GM13976 (cell line): ENCODE measurements around the gene LIPA.
"Not testable (repeated sequence)": the region's sequence is repeated elsewhere in the genome, so short reads cannot be mapped to it uniquely, and the experiment has no call there.

Experiments
- DNase-seq: peaks from one replicate; pipeline ENCODE4 v3.0.0; 2012; ENCODE audit warnings: low spot score
- in situ Hi-C: fragments of 300-500 bp; cut with MboI; formaldehyde crosslinking; loops from one replicate; pipeline ENCODE4 v1.12.0; 2022; ENCODE audit warnings: low sequenced_read_pairs, mixed read lengths, inconsistent platforms; ENCODE audit not compliant: unreplicated experiment
- TF ChIP-seq, protein P1 (sequence below): IDR thresholded peaks from 2 replicates; pipeline ENCODE4 v1.5.1; 2012; ENCODE audit warnings: borderline replicate concordance, mild to moderate bottlenecking; ENCODE audit not compliant: insufficient read depth; ENCODE audit errors: extremely low read depth, missing control alignments, control extremely low read depth

Gene LIPA

GRCh38 chr10:89173075-89173474, 78.5 kb downstream of the LIPA start:
- no peak for DNase-seq
- in situ Hi-C loops: no loop called here
- TF ChIP-seq, protein P1, sequence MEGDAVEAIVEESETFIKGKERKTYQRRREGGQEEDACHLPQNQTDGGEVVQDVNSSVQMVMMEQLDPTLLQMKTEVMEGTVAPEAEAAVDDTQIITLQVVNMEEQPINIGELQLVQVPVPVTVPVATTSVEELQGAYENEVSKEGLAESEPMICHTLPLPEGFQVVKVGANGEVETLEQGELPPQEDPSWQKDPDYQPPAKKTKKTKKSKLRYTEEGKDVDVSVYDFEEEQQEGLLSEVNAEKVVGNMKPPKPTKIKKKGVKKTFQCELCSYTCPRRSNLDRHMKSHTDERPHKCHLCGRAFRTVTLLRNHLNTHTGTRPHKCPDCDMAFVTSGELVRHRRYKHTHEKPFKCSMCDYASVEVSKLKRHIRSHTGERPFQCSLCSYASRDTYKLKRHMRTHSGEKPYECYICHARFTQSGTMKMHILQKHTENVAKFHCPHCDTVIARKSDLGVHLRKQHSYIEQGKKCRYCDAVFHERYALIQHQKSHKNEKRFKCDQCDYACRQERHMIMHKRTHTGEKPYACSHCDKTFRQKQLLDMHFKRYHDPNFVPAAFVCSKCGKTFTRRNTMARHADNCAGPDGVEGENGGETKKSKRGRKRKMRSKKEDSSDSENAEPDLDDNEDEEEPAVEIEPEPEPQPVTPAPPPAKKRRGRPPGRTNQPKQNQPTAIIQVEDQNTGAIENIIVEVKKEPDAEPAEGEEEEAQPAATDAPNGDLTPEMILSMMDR: no peak

- TF ChIP-seq, protein P1: no peak
- in situ Hi-C loops: no loop called here
- DNase-seq: no peak
Observed at GRCh38 chr10:89171996-89172395, 79.6 kb downstream of the LIPA start.

DNA sequence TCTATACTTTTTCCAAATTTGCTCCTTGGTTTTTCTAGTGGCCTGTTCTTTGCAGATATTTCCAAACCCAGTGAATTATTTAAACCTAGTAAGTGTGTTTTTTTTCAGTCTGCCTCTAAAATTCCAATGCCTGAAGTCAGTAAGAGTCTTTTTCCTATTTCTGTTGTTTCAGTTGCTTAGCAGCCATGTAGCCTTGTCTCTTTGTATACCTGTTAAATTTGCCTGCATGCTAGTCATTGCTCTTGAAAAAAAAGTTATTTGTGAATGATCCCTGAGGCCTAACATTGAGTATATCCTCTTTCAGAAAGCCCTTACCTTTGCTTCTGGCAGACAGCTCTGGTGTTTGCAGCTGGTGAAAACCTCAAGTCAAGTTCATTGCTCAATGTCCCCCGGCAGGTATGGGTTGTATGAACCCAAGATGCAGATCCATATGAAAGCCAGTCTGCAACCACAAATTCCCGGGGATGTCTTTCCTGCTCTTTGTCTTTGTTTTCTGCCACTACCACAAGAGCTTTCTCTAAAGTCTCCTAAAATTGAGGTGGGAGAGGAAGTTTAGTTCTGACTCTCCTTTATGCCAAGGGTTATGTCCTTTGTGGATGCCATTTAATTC, 80.2 kb downstream of the LIPA start:
- no peak for DNase-seq
- in situ Hi-C loops: no loop called here
- TF ChIP-seq, protein P1: no peak

DNA sequence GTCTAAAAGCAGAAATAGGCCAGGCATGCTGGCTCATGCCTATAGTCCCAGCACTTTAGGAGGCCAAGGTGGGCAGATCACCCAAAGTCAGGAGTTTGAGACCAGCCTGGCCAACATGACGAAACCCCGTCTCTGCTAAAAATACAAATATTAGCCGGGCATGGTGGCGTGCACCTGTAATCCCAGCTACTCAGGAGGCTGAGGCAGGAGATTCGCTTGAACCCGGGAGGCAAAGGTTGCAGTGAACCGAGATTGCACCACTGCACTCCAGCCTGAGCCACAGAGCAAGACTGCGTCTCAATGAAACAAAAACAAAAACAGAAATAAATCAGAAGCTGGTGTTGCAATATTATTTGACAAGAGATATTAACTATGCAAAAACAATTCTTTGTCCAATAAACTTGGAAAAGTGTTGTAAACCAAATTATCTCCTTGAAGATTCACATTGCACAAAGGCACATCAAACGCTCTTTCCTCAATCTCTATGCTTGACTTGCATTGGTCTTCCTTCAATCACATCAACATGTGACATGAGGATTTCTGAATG, 83.1 kb downstream of the LIPA start:
- in situ Hi-C loops, DNase-seq: not testable (repeated sequence)

DNA sequence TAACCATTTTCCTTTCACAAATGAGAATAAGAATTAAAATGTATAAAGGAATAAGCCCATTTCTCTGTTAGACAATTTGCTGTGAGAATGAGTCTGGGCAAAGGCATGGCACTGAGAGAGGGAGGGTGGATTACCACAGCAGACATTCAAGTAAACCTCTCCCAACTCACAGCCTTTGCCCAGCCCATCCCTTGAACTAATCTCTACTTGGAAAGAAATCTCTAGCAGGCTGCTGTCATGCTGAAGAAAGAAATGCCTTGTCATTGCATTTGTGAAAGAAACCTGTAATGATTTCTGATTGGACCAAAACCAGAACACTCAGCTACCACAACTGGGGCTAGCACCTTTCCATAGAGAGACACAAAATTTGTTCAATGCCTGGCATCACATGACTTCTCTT, 83.7 kb downstream of the LIPA start:
- in situ Hi-C loops: no loop called here
- TF ChIP-seq, protein P1: no peak
- no peak for DNase-seq

GRCh38 chr10:89165923-89166322, 85.7 kb downstream of the LIPA start:
- in situ Hi-C loops: no loop called here
- no peak for DNase-seq
- TF ChIP-seq, protein P1: no peak

DNA sequence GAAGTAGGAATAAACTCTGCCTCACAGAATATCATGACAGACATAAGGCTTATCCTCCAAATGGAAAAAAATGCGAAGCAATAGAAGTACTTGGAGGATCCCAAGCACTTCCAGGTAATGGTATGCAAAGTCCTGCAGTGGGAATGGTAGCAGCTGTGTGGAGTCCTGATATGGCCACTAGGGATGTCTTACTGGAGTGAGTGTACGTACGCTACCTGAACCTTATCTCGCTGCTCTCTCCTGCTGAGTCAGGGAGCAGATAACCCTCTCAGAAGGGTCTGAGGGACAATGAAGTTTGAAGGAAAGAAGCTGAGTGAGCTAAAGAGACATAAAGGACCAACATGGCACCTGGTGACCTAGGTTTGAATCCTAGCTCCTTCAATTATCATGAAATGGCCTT, 86.7 kb downstream of the LIPA start:
- in situ Hi-C loops: no loop called here
- DNase-seq: no peak
- TF ChIP-seq, protein P1: no peak
